ENCODE results near the gene STAT1. TPM values are rescaled to one million over a fixed set of nuclear protein-coding genes. Genes with fewer than 3 reads are reported as not detected.

STAT1 gene
- polyA plus RNA-seq, 1 donor (not counting 4 experiments of a cell fraction or from before 2014, with no cell fraction given), result 181 TPM

DNA sequence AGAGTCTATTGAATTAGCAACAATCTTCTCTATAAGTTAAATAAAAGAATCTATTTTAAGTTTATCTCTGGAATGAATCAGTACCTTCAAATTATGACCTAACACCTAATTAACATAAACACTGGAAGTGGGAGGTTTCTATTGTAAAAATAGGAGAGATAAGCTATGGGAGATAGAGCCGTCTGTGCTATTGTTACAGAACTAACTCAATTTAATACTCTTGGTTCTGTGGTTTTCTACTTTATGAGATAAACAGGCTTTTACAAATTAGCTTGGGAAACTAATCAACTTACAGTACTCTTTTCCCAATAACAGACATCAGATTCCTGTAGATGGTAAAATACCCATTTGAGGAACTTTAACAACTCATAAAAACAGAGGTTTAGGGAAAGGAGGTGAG, 25.6 kb upstream of the STAT1 start:
- Histone ChIP-seq H4K20me1 (ENCODE audit: control insufficient read depth, extremely low read depth, insufficient read depth, low read length) (no peaks in the 10 kb centered on the region), H3K9me1 (ENCODE audit: control insufficient read depth, extremely low read depth, insufficient read depth, low read length) (no peaks in the 10 kb centered on the region), H3K9me3 (ENCODE audit: control insufficient read depth, low read depth, low read length) (no peaks in the 10 kb centered on the region), H3K27ac (ENCODE audit: control insufficient read depth, insufficient read depth, low read length) (no peak overlapping the region), H3K4me3 (ENCODE audit: control insufficient read depth in 2 of 3, extremely low read depth in 1 of 3, insufficient read depth in 2 of 3, low read depth in 1 of 3, low read length in 3 of 3) (no peak overlapping the region), H3K27me3 (ENCODE audit: control insufficient read depth, extremely low read depth, insufficient read depth, low read length) (no peaks in the 10 kb centered on the region), H2AFZ (ENCODE audit: control insufficient read depth, low read length) (no peak overlapping the region), H3K4me2 (ENCODE audit: control insufficient read depth, extremely low read depth, insufficient read depth, low read depth, low read length) (no peak overlapping the region), H3K4me1 (ENCODE audit: control insufficient read depth, extremely low read depth, insufficient read depth, low read length) (peaks cover 16% of the 10 kb centered on the region), H3K9ac (ENCODE audit: control insufficient read depth, extremely low read depth, insufficient read depth, low read length) (no peak overlapping the region), H3K36me3 (ENCODE audit: control insufficient read depth in 2 of 2, extremely low read depth in 1 of 2, insufficient read depth in 2 of 2, low read length in 2 of 2) (no peaks in the 10 kb centered on the region), H3K79me2 (ENCODE audit: control insufficient read depth, insufficient read depth, low read length) (no peaks in the 10 kb centered on the region)
- dilution Hi-C loops (cut with MboI; ENCODE audit: extremely low pct_ligation_motif_present, low sequenced_read_pairs), result no loop called here
- no peak for TF ChIP-seq EZH2 (IDR thresholded peaks at IDR 0.05; ENCODE audit: low read length)
- TF ChIP-seq, protein P1, sequence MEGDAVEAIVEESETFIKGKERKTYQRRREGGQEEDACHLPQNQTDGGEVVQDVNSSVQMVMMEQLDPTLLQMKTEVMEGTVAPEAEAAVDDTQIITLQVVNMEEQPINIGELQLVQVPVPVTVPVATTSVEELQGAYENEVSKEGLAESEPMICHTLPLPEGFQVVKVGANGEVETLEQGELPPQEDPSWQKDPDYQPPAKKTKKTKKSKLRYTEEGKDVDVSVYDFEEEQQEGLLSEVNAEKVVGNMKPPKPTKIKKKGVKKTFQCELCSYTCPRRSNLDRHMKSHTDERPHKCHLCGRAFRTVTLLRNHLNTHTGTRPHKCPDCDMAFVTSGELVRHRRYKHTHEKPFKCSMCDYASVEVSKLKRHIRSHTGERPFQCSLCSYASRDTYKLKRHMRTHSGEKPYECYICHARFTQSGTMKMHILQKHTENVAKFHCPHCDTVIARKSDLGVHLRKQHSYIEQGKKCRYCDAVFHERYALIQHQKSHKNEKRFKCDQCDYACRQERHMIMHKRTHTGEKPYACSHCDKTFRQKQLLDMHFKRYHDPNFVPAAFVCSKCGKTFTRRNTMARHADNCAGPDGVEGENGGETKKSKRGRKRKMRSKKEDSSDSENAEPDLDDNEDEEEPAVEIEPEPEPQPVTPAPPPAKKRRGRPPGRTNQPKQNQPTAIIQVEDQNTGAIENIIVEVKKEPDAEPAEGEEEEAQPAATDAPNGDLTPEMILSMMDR (optimal IDR thresholded peaks at IDR 0.05 in 1 of 3, IDR thresholded peaks at IDR 0.05 in 1 of 3, conservative IDR thresholded peaks at IDR 0.05 in 1 of 3; ENCODE audit: extremely low read depth in 1 of 3, insufficient read depth in 2 of 3, low read length in 3 of 3), result no peak
- DNase-seq (ENCODE audit: low read depth, low spot score), result no peak
- no peak for FAIRE-seq

DNA sequence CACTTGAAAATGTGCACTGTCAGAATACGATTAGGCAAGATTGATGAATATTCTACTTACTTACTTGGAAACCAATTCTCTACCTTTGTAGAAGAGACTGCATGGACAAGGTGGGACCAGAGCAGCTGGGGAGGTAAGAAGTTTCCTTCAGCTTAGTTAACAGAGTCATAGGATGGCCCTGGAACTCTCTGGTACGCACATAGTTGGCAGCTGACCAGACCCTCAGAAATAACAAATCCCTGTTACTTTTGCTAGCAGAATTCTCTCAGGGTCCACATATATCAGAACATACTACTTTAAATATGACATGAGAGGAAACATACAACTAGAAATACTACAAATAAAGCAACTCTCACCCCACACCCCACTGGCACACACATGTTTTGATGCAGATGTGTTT, 24.8 kb upstream of the STAT1 start:
- H3K9me1 ChIP-seq (ENCODE audit: control insufficient read depth, extremely low read depth, insufficient read depth, low read length), result no peaks in the 10 kb centered on the region
- H4K20me1 ChIP-seq (ENCODE audit: control insufficient read depth, extremely low read depth, insufficient read depth, low read length), result no peaks in the 10 kb centered on the region
- H3K4me2 ChIP-seq (ENCODE audit: control insufficient read depth, extremely low read depth, insufficient read depth, low read depth, low read length), result peak overlapping the region; percentile 25
- no peak overlapping the region for H2AFZ ChIP-seq (ENCODE audit: control insufficient read depth, low read length)
- DNase-seq (ENCODE audit: low read depth, low spot score) (no peak), FAIRE-seq (no peak)
- no peaks in the 10 kb centered on the region for H3K79me2 ChIP-seq (ENCODE audit: control insufficient read depth, insufficient read depth, low read length)
- no peak overlapping the region for H3K4me3 ChIP-seq (ENCODE audit: control insufficient read depth in 2 of 3, extremely low read depth in 1 of 3, insufficient read depth in 2 of 3, low read depth in 1 of 3, low read length in 3 of 3)
- H3K4me1 ChIP-seq (ENCODE audit: control insufficient read depth, extremely low read depth, insufficient read depth, low read length), result peaks cover 16% of the 10 kb centered on the region
- no peaks in the 10 kb centered on the region for H3K36me3 ChIP-seq (ENCODE audit: control insufficient read depth in 2 of 2, extremely low read depth in 1 of 2, insufficient read depth in 2 of 2, low read length in 2 of 2)
- dilution Hi-C loops (cut with MboI; ENCODE audit: extremely low pct_ligation_motif_present, low sequenced_read_pairs), result no loop called here
- TF ChIP-seq EZH2 (IDR thresholded peaks at IDR 0.05; ENCODE audit: low read length), result no peak
- TF ChIP-seq, protein P1 (optimal IDR thresholded peaks at IDR 0.05 in 1 of 3, IDR thresholded peaks at IDR 0.05 in 1 of 3, conservative IDR thresholded peaks at IDR 0.05 in 1 of 3; ENCODE audit: extremely low read depth in 1 of 3, insufficient read depth in 2 of 3, low read length in 3 of 3), result no peak
- H3K27me3 ChIP-seq (ENCODE audit: control insufficient read depth, extremely low read depth, insufficient read depth, low read length), result no peaks in the 10 kb centered on the region
- H3K9me3 ChIP-seq (ENCODE audit: control insufficient read depth, low read depth, low read length), result no peaks in the 10 kb centered on the region
- H3K9ac ChIP-seq (ENCODE audit: control insufficient read depth, extremely low read depth, insufficient read depth, low read length), result no peak overlapping the region
- no peak overlapping the region for H3K27ac ChIP-seq (ENCODE audit: control insufficient read depth, insufficient read depth, low read length)

Measured in keratinocyte (primary cell).